Measurements from ENCODE around the gene TIAM2. TPM values are rescaled to one million over a fixed set of nuclear protein-coding genes. Genes with fewer than 3 reads are reported as not detected.
"Not testable (repeated sequence)": the region's sequence is repeated elsewhere in the genome, so short reads cannot be mapped to it uniquely, and the experiment has no call there.

Gene TIAM2
- total RNA-seq, 1 experiment from 2014 or later: 3.8 TPM

- peak in 1 of 2 experiments; percentile 7 for DNase-seq
- ChIA-PET POLR2A (no interaction called here), CTCF (no interaction called here)
- Mint-ChIP-seq H3K4me1 (ENCODE audit: low read depth, unreplicated experiment) (peaks cover 21% of the 10 kb centered on the region), H3K4me3 (ENCODE audit: unreplicated experiment) (no peak overlapping the region), H3K27ac (ENCODE audit: unreplicated experiment) (peak overlapping the region; percentile 65), H3K36me3 (ENCODE audit: insufficient read depth, unreplicated experiment) (no peaks in the 10 kb centered on the region), H3K9me3 (ENCODE audit: unreplicated experiment) (no peaks in the 10 kb centered on the region), H3K27me3 (ENCODE audit: insufficient read depth, unreplicated experiment) (no peaks in the 10 kb centered on the region)
- TF ChIP-seq CTCF (IDR thresholded peaks at IDR 0.05; ENCODE audit: insufficient read depth in 1 of 2, low read depth in 1 of 2, low read length in 1 of 2, severe bottlenecking in 1 of 2, unreplicated experiment in 1 of 2): no peak
- H3K36me3 ChIP-seq (ENCODE audit: control insufficient read depth, insufficient read depth, low read length): no peaks in the 10 kb centered on the region
- H3K4me1 ChIP-seq: peaks cover 14% of the 10 kb centered on the region; the same call in 1 of the 2 replicates
- intact Hi-C loops (cut with micrococcal nuclease; ENCODE audit: unreplicated experiment): no loop called here
- BruUV-seq (replicated peaks): no TSS peak
- H3K27me3 ChIP-seq (replicated peaks; ENCODE audit: control insufficient read depth, insufficient read depth, low read length): no peaks in the 10 kb centered on the region
- no peak overlapping the region for H3K4me3 ChIP-seq (ENCODE audit: low read depth, low read length)
- no peaks in the 10 kb centered on the region for H3K9me3 ChIP-seq
Observed at GRCh38 chr6:155014670-155015300, 19.7 kb downstream of the TIAM2 start.

DNA sequence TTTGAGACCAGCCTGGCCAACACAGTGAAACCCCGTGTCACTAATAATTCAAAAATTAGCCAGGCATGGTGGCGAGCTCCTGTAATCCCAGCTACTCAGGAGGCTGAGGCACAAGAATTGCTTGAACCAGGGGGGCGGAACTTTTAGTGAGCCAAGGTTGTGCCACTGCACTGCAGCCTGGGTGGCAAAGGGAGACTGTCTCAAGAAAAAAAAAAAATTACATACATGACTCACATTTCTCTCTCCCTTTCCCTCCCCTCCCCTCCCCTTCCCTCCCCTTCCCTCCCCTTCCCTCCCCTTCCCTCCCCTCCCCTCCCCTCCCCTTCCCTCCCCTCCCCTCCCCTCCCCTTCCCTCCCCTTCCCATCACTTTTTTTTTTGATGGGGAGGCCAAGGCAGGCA lies 23.3 kb downstream of the TIAM2 start:
- H3K4me3 Mint-ChIP-seq (ENCODE audit: unreplicated experiment); CTCF ChIA-PET; H3K36me3 ChIP-seq (ENCODE audit: control insufficient read depth, insufficient read depth, low read length); POLR2A ChIA-PET; H3K27me3 Mint-ChIP-seq (ENCODE audit: insufficient read depth, unreplicated experiment); H3K27ac Mint-ChIP-seq (ENCODE audit: unreplicated experiment); H3K4me3 ChIP-seq (ENCODE audit: low read depth, low read length); BruUV-seq (replicated peaks); intact Hi-C loops (cut with micrococcal nuclease; ENCODE audit: unreplicated experiment); H3K36me3 Mint-ChIP-seq (ENCODE audit: insufficient read depth, unreplicated experiment); H3K9me3 ChIP-seq; H3K9me3 Mint-ChIP-seq (ENCODE audit: unreplicated experiment); H3K27me3 ChIP-seq (replicated peaks; ENCODE audit: control insufficient read depth, insufficient read depth, low read length); DNase-seq: not testable (repeated sequence)
- peaks cover 14% of the 10 kb centered on the region; the same call in 1 of the 2 replicates for H3K4me1 ChIP-seq
- H3K4me1 Mint-ChIP-seq (ENCODE audit: low read depth, unreplicated experiment): peaks cover 21% of the 10 kb centered on the region

DNA sequence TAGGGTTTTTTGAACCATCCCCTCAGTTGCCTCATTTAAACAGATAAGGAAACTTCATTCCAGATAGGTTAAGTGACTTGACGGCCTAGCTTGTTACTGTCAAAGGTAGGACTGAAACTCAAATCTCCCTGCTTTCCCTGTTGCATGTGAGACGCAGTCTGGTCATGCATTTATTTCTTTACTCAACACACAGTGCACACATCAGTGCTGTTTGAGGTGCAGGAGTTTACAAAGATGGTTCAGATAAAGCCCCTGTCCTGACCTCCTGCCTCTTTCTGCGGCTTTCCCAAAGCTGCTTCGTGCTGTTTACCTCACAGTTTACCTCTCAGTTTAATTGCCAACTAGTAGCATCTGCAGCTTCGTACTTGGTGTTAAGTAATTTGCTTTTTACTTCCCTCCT lies 26.6 kb downstream of the TIAM2 start:
- Mint-ChIP-seq H3K4me1 (ENCODE audit: low read depth, unreplicated experiment) (no peaks in the 10 kb centered on the region), H3K36me3 (ENCODE audit: insufficient read depth, unreplicated experiment) (no peaks in the 10 kb centered on the region), H3K27me3 (ENCODE audit: insufficient read depth, unreplicated experiment) (no peaks in the 10 kb centered on the region), H3K27ac (ENCODE audit: unreplicated experiment) (no peak overlapping the region), H3K9me3 (ENCODE audit: unreplicated experiment) (no peaks in the 10 kb centered on the region), H3K4me3 (ENCODE audit: unreplicated experiment) (no peak overlapping the region)
- Histone ChIP-seq H3K36me3 (ENCODE audit: control insufficient read depth, insufficient read depth, low read length) (no peaks in the 10 kb centered on the region), H3K4me3 (ENCODE audit: low read depth, low read length) (no peak overlapping the region), H3K27me3 (replicated peaks; ENCODE audit: control insufficient read depth, insufficient read depth, low read length) (no peaks in the 10 kb centered on the region), H3K4me1 (no peaks in the 10 kb centered on the region), H3K9me3 (no peaks in the 10 kb centered on the region)
- intact Hi-C loops (cut with micrococcal nuclease; ENCODE audit: unreplicated experiment): no loop called here
- CTCF ChIA-PET: no interaction called here
- no TSS peak for BruUV-seq (replicated peaks)
- no peak for TF ChIP-seq CTCF (IDR thresholded peaks at IDR 0.05; ENCODE audit: insufficient read depth in 1 of 2, low read depth in 1 of 2, low read length in 1 of 2, severe bottlenecking in 1 of 2, unreplicated experiment in 1 of 2)
- DNase-seq: no peak
- POLR2A ChIA-PET: no interaction called here

GRCh38 chr6:155022721-155023120 lies 27.6 kb downstream of the TIAM2 start:
- Histone ChIP-seq H3K27me3 (replicated peaks; ENCODE audit: control insufficient read depth, insufficient read depth, low read length) (no peaks in the 10 kb centered on the region), H3K4me3 (ENCODE audit: low read depth, low read length) (no peak overlapping the region), H3K9me3 (no peaks in the 10 kb centered on the region), H3K4me1 (no peaks in the 10 kb centered on the region), H3K36me3 (ENCODE audit: control insufficient read depth, insufficient read depth, low read length) (no peaks in the 10 kb centered on the region)
- H3K4me1 Mint-ChIP-seq (ENCODE audit: low read depth, unreplicated experiment): no peaks in the 10 kb centered on the region
- H3K27me3 Mint-ChIP-seq (ENCODE audit: insufficient read depth, unreplicated experiment): no peaks in the 10 kb centered on the region
- no peak overlapping the region for H3K27ac Mint-ChIP-seq (ENCODE audit: unreplicated experiment)
- no TSS peak for BruUV-seq (replicated peaks)
- no peak for DNase-seq
- intact Hi-C loops (cut with micrococcal nuclease; ENCODE audit: unreplicated experiment): no loop called here
- no peaks in the 10 kb centered on the region for H3K36me3 Mint-ChIP-seq (ENCODE audit: insufficient read depth, unreplicated experiment)
- ChIA-PET CTCF (no interaction called here), POLR2A (no interaction called here)
- TF ChIP-seq CTCF (IDR thresholded peaks at IDR 0.05; ENCODE audit: insufficient read depth in 1 of 2, low read depth in 1 of 2, low read length in 1 of 2, severe bottlenecking in 1 of 2, unreplicated experiment in 1 of 2): no peak
- H3K4me3 Mint-ChIP-seq (ENCODE audit: unreplicated experiment): no peak overlapping the region
- no peaks in the 10 kb centered on the region for H3K9me3 Mint-ChIP-seq (ENCODE audit: unreplicated experiment)

All from Caco-2 (cell line).